ENCODE data around the gene OGFR.

DNA sequence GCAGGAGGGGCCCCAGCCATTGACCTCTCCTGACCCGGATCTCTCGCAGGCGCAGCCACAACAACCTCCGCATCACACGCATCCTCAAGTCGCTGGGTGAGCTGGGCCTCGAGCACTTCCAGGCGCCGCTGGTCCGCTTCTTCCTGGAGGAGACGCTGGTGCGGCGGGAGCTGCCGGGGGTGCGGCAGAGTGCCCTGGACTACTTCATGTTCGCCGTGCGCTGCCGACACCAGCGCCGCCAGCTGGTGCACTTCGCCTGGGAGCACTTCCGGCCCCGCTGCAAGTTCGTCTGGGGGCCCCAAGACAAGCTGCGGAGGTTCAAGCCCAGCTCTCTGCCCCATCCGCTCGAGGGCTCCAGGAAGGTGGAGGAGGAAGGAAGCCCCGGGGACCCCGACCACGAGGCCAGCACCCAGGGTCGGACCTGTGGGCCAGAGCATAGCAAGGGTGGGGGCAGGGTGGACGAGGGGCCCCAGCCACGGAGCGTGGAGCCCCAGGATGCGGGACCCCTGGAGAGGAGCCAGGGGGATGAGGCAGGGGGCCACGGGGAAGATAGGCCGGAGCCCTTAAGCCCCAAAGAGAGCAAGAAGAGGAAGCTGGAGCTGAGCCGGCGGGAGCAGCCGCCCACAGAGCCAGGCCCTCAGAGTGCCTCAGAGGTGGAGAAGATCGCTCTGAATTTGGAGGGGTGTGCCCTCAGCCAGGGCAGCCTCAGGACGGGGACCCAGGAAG is 7.7 kb downstream of the OGFR start:
- TF ChIP-seq POLR2A (IDR thresholded peaks at IDR 0.05; ENCODE audit: low read depth, low read length) (no peak), POLR2AphosphoS5 (IDR thresholded peaks at IDR 0.05; ENCODE audit: low read depth, low read length) (no peak), PAX5 (IDR thresholded peaks at IDR 0.05; ENCODE audit: insufficient read depth, low read length, severe bottlenecking) (no peak), TAF1 (IDR thresholded peaks at IDR 0.05; ENCODE audit: low read depth, low read length) (no peak)
